K562 (cell line): ENCODE measurements around the gene OPRL1. TPM values are rescaled to one million over a fixed set of nuclear protein-coding genes. Genes with fewer than 3 reads are reported as not detected.

Experiments used
- ATAC-seq: fragments of 200-7000 bp; cut with Tn5 transposase; 3 replicates; pipeline ENCODE4 v1.9.1; 2020; ENCODE audit warnings: moderate library complexity
- BruUV-seq: library from RNA; stranded (reverse); fragments of 400-500 nt; replicated peaks from 2 replicates; lab custom pipeline; 2021; lab: Mats Ljungman, UMichigan
- CTCF ChIA-PET: fragments of 300-600 bp; formaldehyde crosslinking; extraction: SDS; loops from one replicate; lab custom pipeline; 2021; ENCODE audit warnings: low intra/inter-chr PET ratio; lab: Yijun Ruan, JAX
- POLR2A ChIA-PET: fragments of 300-600, 350-650 bp; sonication (Branson Sonifier 250); formaldehyde crosslinking; extraction: SDS; loops from one replicate; lab custom pipeline; 2021; ENCODE audit warnings: antibody characterized with exemption, inconsistent platforms; lab: Yijun Ruan, JAX
- DNase-seq, 4 experiments: peaks; one replicate each; pipeline versions ENCODE4 v3.0.0 to v3.0.0-alpha.2; 2011 to 2018; ENCODE audit warnings: low spot score in 3 of 4, mixed read lengths in 3 of 4; ENCODE audit errors: extremely low read depth in 1 of 4
- FAIRE-seq: peaks from 2 replicates; lab custom pipeline; 2011; peaks lifted over from hg19 to GRCh38; lab: Jason Lieb, UNC
- H2AFZ ChIP-seq: 2 replicates; pipeline ENCODE4 v1.6.0; 2011; ENCODE audit warnings: low read depth, low read length, control low read depth, inconsistent platforms
- H3K27ac ChIP-seq: fragments of 200-600 bp; 3 replicates; pipeline ENCODE4 v1.8.0; 2011; ENCODE audit warnings: low read depth, mild to moderate bottlenecking, control low read depth, inconsistent platforms, low read length, moderate library complexity, mixed read lengths; ENCODE audit errors: extremely low read depth
- H3K27me3 ChIP-seq, 2 experiments: fragments of 300-600 bp in 1 of 2; 2 replicates in 1 of 2; 3 replicates in 1 of 2; pipeline versions ENCODE4 v1.6.0 to v1.8.0; 2011; ENCODE audit warnings: inconsistent platforms in 2 of 2, low read length in 2 of 2, mild to moderate bottlenecking in 1 of 2, mixed read lengths in 1 of 2, moderate library complexity in 1 of 2; ENCODE audit not compliant: control insufficient read depth in 2 of 2, insufficient read depth in 2 of 2
- H3K36me3 ChIP-seq: fragments of 300-600 bp; 3 replicates; pipeline ENCODE4 v1.8.0; 2011; ENCODE audit warnings: mild to moderate bottlenecking, low read length, inconsistent platforms; ENCODE audit not compliant: control insufficient read depth, insufficient read depth
- H3K4me1 ChIP-seq, 2 experiments: fragments of 200-600 bp in 1 of 2; replicated peaks in 1 of 2; 2 replicates in 1 of 2; 3 replicates in 1 of 2; pipeline versions ENCODE4 v1.5.1 to v1.8.0; 2011; ENCODE audit warnings: inconsistent platforms in 2 of 2, low read length in 2 of 2, mild to moderate bottlenecking in 1 of 2, mixed read lengths in 1 of 2, moderate library complexity in 1 of 2; ENCODE audit not compliant: control insufficient read depth in 2 of 2, insufficient read depth in 2 of 2
- H3K4me2 ChIP-seq: 2 replicates; pipeline ENCODE4 v1.6.1; 2011; ENCODE audit warnings: low read length, control low read depth, inconsistent platforms, mixed read lengths; ENCODE audit not compliant: insufficient read depth
- H3K4me3 ChIP-seq: fragments of 200-600 bp; sonication (generic), shearing (Covaris generic); 2 replicates; pipeline ENCODE4 v1.5.1; 2016; ENCODE audit warnings: control low read depth, inconsistent platforms
- H3K79me2 ChIP-seq: fragments of 200-600 bp; 3 replicates; pipeline ENCODE4 v1.8.0; 2011; ENCODE audit warnings: low read length, inconsistent platforms; ENCODE audit not compliant: control insufficient read depth, insufficient read depth
- H3K9ac ChIP-seq, 2 experiments: 2 replicates each; pipeline versions ENCODE4 v1.6.0 to v1.6.1; 2011; ENCODE audit warnings: low read depth in 2 of 2, low read length in 2 of 2, control low read depth in 1 of 2, inconsistent platforms in 1 of 2, mild to moderate bottlenecking in 1 of 2, mixed read lengths in 1 of 2; ENCODE audit not compliant: insufficient read depth in 1 of 2
- H3K9me1 ChIP-seq: one replicate; pipeline ENCODE4 v1.6.0; 2011; ENCODE audit warnings: inconsistent platforms, mild to moderate bottlenecking, low read length, moderate library complexity; ENCODE audit not compliant: control insufficient read depth, insufficient read depth
- H3K9me3 ChIP-seq: replicated peaks from 2 replicates; pipeline ENCODE4 v1.5.1; 2011; ENCODE audit warnings: low read depth, low read length, inconsistent platforms; ENCODE audit not compliant: control insufficient read depth, insufficient read depth
- H4K20me1 ChIP-seq: replicated peaks from 2 replicates; pipeline ENCODE4 v1.6.1; 2011; ENCODE audit warnings: low read length, inconsistent platforms, mixed read lengths; ENCODE audit not compliant: control insufficient read depth, insufficient read depth
- JUNB ChIP-seq: fragments of 450-650 bp; formaldehyde crosslinking; conservative IDR thresholded peaks from 2 replicates; pipeline ENCODE4 v1.4.0; 2020; ENCODE audit warnings: mild to moderate bottlenecking
- POLR2G ChIP-seq: fragments of 200-400 bp; formaldehyde crosslinking; IDR thresholded peaks from 2 replicates; pipeline ENCODE4 v1.6.1; 2017; ENCODE audit warnings: low read depth, mild to moderate bottlenecking, antibody characterized with exemption, low read length, moderate library complexity
- RBFOX2 ChIP-seq: fragments of 200-400 bp; formaldehyde crosslinking; IDR thresholded peaks from 2 replicates; pipeline ENCODE4 v1.6.1; 2017; ENCODE audit warnings: low read depth, mild to moderate bottlenecking, low read length, moderate library complexity
- WGBS: fragments of 100-300 bp; shearing (Covaris generic); methylation state at CpG from one replicate; pipeline ENCODE4 v1.1.6; 2016; ENCODE audit warnings: low coverage, mixed read lengths; ENCODE audit not compliant: insufficient coverage; ENCODE audit errors: missing lambda C conversion rate; 5-methylcytosine and 5-hydroxymethylcytosine counted together
- in situ Hi-C: fragments of 300-500 bp; cut with MboI; formaldehyde crosslinking; loops from 4 replicates; pipeline ENCODE4 v1.15.0; 2018; ENCODE audit warnings: inconsistent platforms, mixed read lengths
- intact Hi-C: fragments of 100-400 bp; cut with micrococcal nuclease; formaldehyde crosslinking; loops from 2 replicates; pipeline ENCODE4 v1.14.2; 2022
- polyA plus RNA-seq, 8 experiments: library from polyadenylated mRNA; depleted of rRNA in 4 of 8; stranded (reverse) in 5 of 8; unstranded in 3 of 8; fragments of >200 nt; fragmentation: Nextera tagmentation in 2 of 8; fragmentation: Illumina TruSeq in 1 of 8; extraction: Ambion mirVana in 2 of 8; extraction: Trizol in 1 of 8; gene quantifications; 2 replicates each; pipeline versions ENCODE4 v1.2.1 to v1.2.3, GENCODE V29; 2011 to 2014; ENCODE audit warnings: inconsistent platforms in 1 of 8, missing spikeins in 1 of 8
- total RNA-seq, 7 experiments: library from RNA; depleted of rRNA in 6 of 7; stranded (reverse); fragments of >200 nt in 6 of 7; fragmentation: Illumina TruSeq in 2 of 7; extraction: Trizol in 2 of 7; gene quantifications; 2 replicates each; pipeline versions ENCODE4 v1.2.1 to v1.2.3, GENCODE V29; 2011 to 2021; ENCODE audit warnings: low replicate concordance in 1 of 7

Gene OPRL1
- total and polyA plus RNA-seq, 9 of the 15 experiments (the other 6 are each of a cell fraction or from before 2014, with no cell fraction given) = 0.06 to 0.33 (median 0.11) TPM; not detected in 2

DNA sequence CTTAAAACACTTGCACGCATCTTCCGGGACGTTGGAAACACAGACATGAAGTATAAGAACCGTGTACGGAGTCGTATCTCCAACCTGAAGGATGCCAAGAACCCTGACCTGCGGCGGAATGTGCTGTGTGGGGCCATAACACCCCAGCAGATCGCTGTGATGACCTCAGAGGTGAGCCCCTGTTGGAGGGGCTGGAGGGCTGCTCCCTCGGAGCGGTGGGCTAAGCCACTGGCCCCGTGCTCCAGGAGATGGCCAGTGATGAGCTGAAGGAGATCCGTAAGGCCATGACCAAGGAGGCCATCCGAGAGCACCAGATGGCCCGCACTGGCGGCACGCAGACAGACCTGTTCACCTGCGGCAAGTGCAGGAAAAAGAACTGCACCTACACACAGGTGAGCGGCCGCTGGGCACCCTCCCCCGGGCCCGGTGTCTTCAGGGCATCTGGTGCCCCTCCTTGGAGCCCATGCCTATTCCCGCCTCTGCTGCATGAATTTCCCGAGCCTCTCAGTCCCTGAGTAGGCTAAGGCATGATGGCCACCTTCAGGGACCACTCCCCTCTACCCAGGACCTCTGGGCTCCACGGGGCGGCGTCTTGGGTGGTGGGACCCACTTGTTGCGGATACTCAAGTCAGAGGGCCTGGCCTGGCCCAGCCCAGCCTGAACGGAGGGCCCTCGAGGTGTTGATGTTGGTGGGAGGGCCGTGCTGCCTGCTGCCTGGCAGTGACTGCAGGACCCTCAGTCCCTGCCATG, 9.5 kb upstream of the OPRL1 start:
- DNase-seq (no peak), ATAC-seq (no peak), FAIRE-seq (no peak)
- Histone ChIP-seq H3K4me2 (no peak overlapping the region), H3K4me1 (peaks cover 13 to 86% of the 10 kb centered on the region in 2 experiments), H3K27me3 (no peaks in the 10 kb centered on the region), H3K27ac (no peak overlapping the region), H3K9me3 (no peaks in the 10 kb centered on the region), H3K36me3 (peaks cover 8% of the 10 kb centered on the region; the same call in 1 of the 3 replicates), H3K79me2 (no peaks in the 10 kb centered on the region), H3K9ac (no peak overlapping the region; a peak in 1 of 4 replicates), H3K9me1 (peaks cover 3% of the 10 kb centered on the region), H3K4me3 (no peak overlapping the region), H2AFZ (no peak overlapping the region), H4K20me1 (no peaks in the 10 kb centered on the region)
- ChIA-PET POLR2A (interaction anchor here (0.6 kb wide), 1 partner anchor 10 kb away, joined by 3 read pairs; no protein-coding TSS in a partner anchor), CTCF (no interaction called here)
- BruUV-seq = no TSS peak
- intact Hi-C loops (no loop called here), in situ Hi-C loops (no loop called here)
- WGBS = 68% methylated on average over 19 of the region's 31 CpGs
- TF ChIP-seq JUNB (CRISPR knock-in tag) (no peak), POLR2G (peak; percentile 53), RBFOX2 (peak; percentile 6; the same call in 1 of the 2 replicates)
